ENCODE data around the gene ALDH3A2.
A peak's percentile ranks its signal among the peaks of the same experiment; 100 is the strongest.

The ALDH3A2 gene

GRCh38 chr17:19648475-19649273, at the start of gene ALDH3A2:
ALDH3A2 (plus strand) TSS chr17:19648751; CDS start chr17:19648972, 221 bp downstream.
- peak; percentile 52 for DNase-seq

- no peak for DNase-seq
Measured at GRCh38 chr17:19610311-19610710, 38.2 kb upstream of the ALDH3A2 start.

- no peak for DNase-seq
Measured at GRCh38 chr17:19610879-19611278, 37.7 kb upstream of the ALDH3A2 start.

GRCh38 chr17:19613979-19614378, 34.6 kb upstream of the ALDH3A2 start:
- DNase-seq: no peak

- DNase-seq: no peak
Measured at GRCh38 chr17:19614900-19615299, 33.7 kb upstream of the ALDH3A2 start.

GRCh38 chr17:19618015-19618414, 30.5 kb upstream of the ALDH3A2 start:
- no peak for DNase-seq

GRCh38 chr17:19619705-19620325, 28.7 kb upstream of the ALDH3A2 start:
- no peak for DNase-seq

GRCh38 chr17:19621697-19622096, 26.9 kb upstream of the ALDH3A2 start:
- DNase-seq: no peak

GRCh38 chr17:19626079-19626478, 22.5 kb upstream of the ALDH3A2 start:
- DNase-seq: no peak

GRCh38 chr17:19629449-19629848, 19.1 kb upstream of the ALDH3A2 start:
- no peak for DNase-seq

GRCh38 chr17:19630035-19630434, 18.5 kb upstream of the ALDH3A2 start:
- no peak for DNase-seq

- DNase-seq: no peak
Measured at GRCh38 chr17:19630661-19631060, 17.9 kb upstream of the ALDH3A2 start.

- DNase-seq: no peak
Measured at GRCh38 chr17:19631905-19632304, 16.6 kb upstream of the ALDH3A2 start.

- DNase-seq: no peak
Measured at GRCh38 chr17:19641687-19642372, 6.7 kb upstream of the ALDH3A2 start.

- DNase-seq: no peak
Measured at GRCh38 chr17:19642373-19642893, 6.1 kb upstream of the ALDH3A2 start.

- DNase-seq: no peak
Measured at GRCh38 chr17:19644493-19645210, 3.9 kb upstream of the ALDH3A2 start.

- no peak for DNase-seq
Measured at GRCh38 chr17:19645734-19646201, 2.8 kb upstream of the ALDH3A2 start.

GRCh38 chr17:19646788-19647696, 1.5 kb upstream of the ALDH3A2 start:
- no peak for DNase-seq

- DNase-seq: peak; percentile 51
Measured at GRCh38 chr17:19647697-19648474, 665 bp upstream of the ALDH3A2 start.

GRCh38 chr17:19649274-19649541, 657 bp downstream of the ALDH3A2 start:
- no peak for DNase-seq

GRCh38 chr17:19650826-19651225, 2.3 kb downstream of the ALDH3A2 start:
- no peak for DNase-seq

Data from NCI-H2107 (cell line).